ENCODE results near the gene ZMYM5. TPM values are rescaled to one million over a fixed set of nuclear protein-coding genes. Genes with fewer than 3 reads are reported as not detected.
"Not testable (repeated sequence)": the region's sequence is repeated elsewhere in the genome, so short reads cannot be mapped to it uniquely, and the experiment has no call there.

Gene ZMYM5
- total RNA-seq, 1 experiment from 2014 or later, result 7.5 TPM

DNA sequence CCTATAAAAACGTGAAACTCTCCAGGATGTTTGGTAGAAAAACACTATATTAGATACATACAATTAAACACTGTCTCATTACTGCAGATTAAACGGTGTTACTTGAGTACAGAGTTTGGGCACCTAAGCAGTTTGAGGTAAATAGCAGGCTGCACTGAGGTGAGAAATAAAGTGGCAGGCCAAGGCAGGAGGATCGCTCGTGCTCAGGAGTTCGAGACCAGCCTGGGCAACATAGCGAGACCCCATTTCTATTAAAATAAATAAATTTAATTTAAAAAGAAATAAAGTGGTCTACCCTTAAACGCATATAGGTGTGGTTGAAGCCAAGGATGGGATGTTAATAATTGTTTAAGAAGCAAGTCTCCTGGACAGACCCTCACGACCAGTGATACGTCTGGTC, 81.9 kb downstream of the ZMYM5 start:
- H3K9me3 ChIP-seq (ENCODE audit: low read length), result no peaks in the 10 kb centered on the region
- H3K9me2 ChIP-seq (replicated peaks; ENCODE audit: low read length), result no peaks in the 10 kb centered on the region
- no peaks in the 10 kb centered on the region for H3K4me1 ChIP-seq (ENCODE audit: insufficient read depth, low read length)
- H4K20me1 ChIP-seq (ENCODE audit: low read length), result peaks cover 20% of the 10 kb centered on the region
- peak overlapping the region; percentile 81 for H3K4me2 ChIP-seq (ENCODE audit: low read length)
- DNase-seq, result peak; percentile 13
- intact Hi-C loops (cut with micrococcal nuclease), result loop anchor here (5.0 kb wide), 2 partner anchors 66 to 176 kb away; partner anchors contain the start of gene ZMYM2
- H3F3A ChIP-seq (ENCODE audit: low read length, unreplicated experiment), result no peaks in the 10 kb centered on the region
- H2AFZ ChIP-seq (ENCODE audit: low read length), result no peak overlapping the region
- H3K36me3 ChIP-seq (ENCODE audit: low read depth, low read length), result peaks cover 6% of the 10 kb centered on the region
- BruUV-seq (replicated peaks), result no TSS peak
- no peaks in the 10 kb centered on the region for H3K27me3 ChIP-seq (ENCODE audit: low read length)
- H3K9ac ChIP-seq (ENCODE audit: low read length), result peak overlapping the region; percentile 99
- peak overlapping the region; percentile 99 for H3K4me3 ChIP-seq (ENCODE audit: low read length)
- ATAC-seq, result no peak
- ChIA-PET POLR2A (ENCODE audit: unreplicated experiment) (interaction anchor here (0.7 kb wide), 1 partner anchor 82 kb away, joined by 3 read pairs; the partner anchor contains the start of gene ZMYM5), CTCF (no interaction called here)
- TF ChIP-seq CTCF (conservative IDR thresholded peaks at IDR 0.05; ENCODE audit: low read depth, low read length), result no peak
- no peak for TF ChIP-seq EZH2 (IDR thresholded peaks at IDR 0.05; ENCODE audit: low read length, unreplicated experiment)
- no peak for TF ChIP-seq EZH2phosphoT487 (IDR thresholded peaks at IDR 0.05; ENCODE audit: borderline replicate concordance, low read length)
- H3K79me2 ChIP-seq (ENCODE audit: low read length), result peaks cover 39% of the 10 kb centered on the region
- H3K27ac ChIP-seq (ENCODE audit: low read length), result peak overlapping the region; percentile 72

- Histone ChIP-seq H3K27ac (ENCODE audit: low read length) (peak overlapping the region; percentile 61), H3K4me3 (ENCODE audit: low read length) (peak overlapping the region; percentile 99), H3K79me2 (ENCODE audit: low read length) (peaks cover 45% of the 10 kb centered on the region), H3K9ac (ENCODE audit: low read length) (peak overlapping the region; percentile 99), H4K20me1 (ENCODE audit: low read length) (peaks cover 26% of the 10 kb centered on the region), H3K4me2 (ENCODE audit: low read length) (peak overlapping the region; percentile 81)
- H3K27me3 ChIP-seq (ENCODE audit: low read length); CTCF ChIA-PET; H3F3A ChIP-seq (ENCODE audit: low read length, unreplicated experiment); H3K9me2 ChIP-seq (replicated peaks; ENCODE audit: low read length); H3K4me1 ChIP-seq (ENCODE audit: insufficient read depth, low read length); BruUV-seq (replicated peaks); H3K9me3 ChIP-seq (ENCODE audit: low read length); H3K36me3 ChIP-seq (ENCODE audit: low read depth, low read length); H2AFZ ChIP-seq (ENCODE audit: low read length); POLR2A ChIA-PET (ENCODE audit: unreplicated experiment): not testable (repeated sequence)
- ATAC-seq (peak; percentile 5; the same call in 1 of the 2 replicates), DNase-seq (peak; percentile 15)
- intact Hi-C loops (cut with micrococcal nuclease), result loop anchor here (5.0 kb wide), 2 partner anchors 66 to 176 kb away; partner anchors contain the start of gene ZMYM2
Measured at GRCh38 chr13:19780753-19781418, 82.6 kb downstream of the ZMYM5 start.

Other genes with a start within 250 kb of the ZMYM5 start
- gene MPHOSPH8, start 230.0 kb downstream of the ZMYM5 start, total RNA-seq (2014; rRNA removed), result 13.3 and 16.1 TPM in 2 replicates
- gene PSPC1, start 80.7 kb downstream of the ZMYM5 start, total RNA-seq (2014; rRNA removed), result 118 and 121 TPM in 2 replicates
- gene ZMYM2, start 95.1 kb upstream of the ZMYM5 start, total RNA-seq (2014; rRNA removed), result 32.6 and 34.7 TPM in 2 replicates